Pancreas (tissue), 10 donors: ENCODE data around the gene CACNA1C. TPM values are rescaled to one million over a fixed set of nuclear protein-coding genes. Genes with fewer than 3 reads are reported as not detected.

Experiments
- ATAC-seq, 4 donors: fragments of 200-7000 bp; cut with Tn5 transposase; one replicate each; pipeline versions ENCODE4 v1.8.0 to v1.9.1; 2020; ENCODE audit warnings: mild to moderate bottlenecking in 4 of 4, moderate library complexity in 4 of 4
- DNase-seq, 6 donors: peaks; one replicate each; pipeline ENCODE4 v3.0.0-alpha.2; 2020
- FAIRE-seq: peaks from 2 replicates; lab custom pipeline; 2012; peaks lifted over from hg19 to GRCh38; lab: Jason Lieb, UNC
- H3K27ac ChIP-seq, 4 donors: fragments of 200-600 bp; sonication (generic); 1 replicate in 3 of 4; 2 replicates in 1 of 4; pipeline versions ENCODE4 v1.5.0 to v1.8.0; 2020
- H3K27me3 ChIP-seq, 4 donors: fragments of 200-600 bp; one replicate each; pipeline ENCODE4 v1.8.0; 2021
- H3K36me3 ChIP-seq, 3 donors: fragments of 200-600 bp; sonication (generic) in 1 of 3; one replicate each; pipeline versions ENCODE4 v1.5.0 to v1.8.0; 2020 to 2021
- H3K4me1 ChIP-seq, 3 donors: fragments of 200-600 bp; one replicate each; pipeline ENCODE4 v1.8.0; 2021
- H3K4me3 ChIP-seq, 4 donors: fragments of 200-600 bp; sonication (generic) in 2 of 4; one replicate each; pipeline versions ENCODE4 v1.5.0 to v1.8.0; 2020 to 2021
- H3K9me3 ChIP-seq, 4 donors: fragments of 200-600 bp; one replicate each; pipeline ENCODE4 v1.8.0; 2021
- CTCF ChIP-seq, 4 donors: fragments of 200-600 bp; sonication (generic) in 3 of 4; IDR thresholded peaks; one replicate each; pipeline versions ENCODE4 v1.5.0 to v1.8.0; 2021; ENCODE audit warnings: antibody characterized with exemption in 4 of 4
- WGBS, 2 donors: extraction: QIAGEN DNeasy Blood & Tissue Kit; methylation state at CpG; one replicate each; pipeline ENCODE4 v1.1.7; 2013; 5-methylcytosine and 5-hydroxymethylcytosine counted together
- intact Hi-C, 3 donors: fragments of 100-400 bp; cut with DNase I; formaldehyde crosslinking; loops; one replicate each; pipeline versions ENCODE4 v1.11.1 to v1.14.2; 2022
- polyA plus RNA-seq, 2 donors: library from polyadenylated mRNA; stranded (reverse); fragments of 200-250 nt; gene quantifications; one replicate each; pipeline ENCODE4 v1.2.3, GENCODE V29; 2013
- total RNA-seq, 6 donors: library from RNA; stranded (reverse); fragmentation: NEBNext Ultra II Directional in 4 of 6; extraction: Animal tissue kit (Norgen Biotek cat#: 25700) in 4 of 6; gene quantifications; one replicate each; pipeline versions ENCODE4 v1.2.1 to v1.2.4, GENCODE V29; 2021 to 2023
- donor health status: healthy with polysubstance abuse.
- donor health status: DM: no; HTN: no; CAD: no; lungs with moderate emphysema.
- donor health status: DM: no; HTN: no; CAD: no.
- donor health status: control.
- donor health status: control.
- donor health status: Bipolar disorder and iron deficiency.
- donor health status: DM: yes; HTN: yes; CAD: no.
- donor health status: DM: no; HTN: no; CAD: no.
- donor health status: DM: no; HTN: no; CAD: no.
- donor health status: DM: yes; HTN: yes; CAD: no.

The CACNA1C gene
- total and polyA plus RNA-seq, 8 donors: 1.2 to 3.8 (median 2.3) TPM

- WGBS, 2 donors: 83 to 86% methylated on average over 6 of the region's 6 CpGs
- DNase-seq: no peak
- ATAC-seq: no peak
- Histone ChIP-seq H3K27ac (no peak overlapping the region), H3K4me3 (no peak overlapping the region), H3K27me3 (no peaks in the 10 kb centered on the region), H3K9me3 (no peaks in the 10 kb centered on the region), H3K4me1 (no peaks in the 10 kb centered on the region), H3K36me3 (no peaks in the 10 kb centered on the region)
- intact Hi-C loops: no loop called here
- FAIRE-seq: no peak
- TF ChIP-seq CTCF (IDR thresholded peaks at IDR 0.05): no peak
Measured at GRCh38 chr12:2138871-2139308, 86.1 kb downstream of the CACNA1C start.

GRCh38 chr12:2139651-2140050 lies 86.9 kb downstream of the CACNA1C start:
- ATAC-seq (no peak), FAIRE-seq (no peak), DNase-seq (no peak)
- no peaks in the 10 kb centered on the region for H3K27me3 ChIP-seq
- WGBS, 2 donors: 89 to 91% methylated on average over 10 of the region's 10 CpGs
- TF ChIP-seq CTCF (IDR thresholded peaks at IDR 0.05): no peak
- H3K4me3 ChIP-seq: no peak overlapping the region
- no peaks in the 10 kb centered on the region for H3K4me1 ChIP-seq
- no peaks in the 10 kb centered on the region for H3K9me3 ChIP-seq
- intact Hi-C loops: no loop called here
- no peak overlapping the region for H3K27ac ChIP-seq
- no peaks in the 10 kb centered on the region for H3K36me3 ChIP-seq

- ATAC-seq (no peak), FAIRE-seq (no peak), DNase-seq (no peak)
- intact Hi-C loops: no loop called here
- Histone ChIP-seq H3K27ac (no peak overlapping the region), H3K27me3 (no peaks in the 10 kb centered on the region), H3K36me3 (no peaks in the 10 kb centered on the region), H3K4me3 (no peak overlapping the region), H3K4me1 (no peaks in the 10 kb centered on the region), H3K9me3 (no peaks in the 10 kb centered on the region)
- no peak for TF ChIP-seq CTCF (IDR thresholded peaks at IDR 0.05)
- 63 to 73% methylated on average over 9 of the region's 9 CpGs for WGBS, 2 donors
Measured at GRCh38 chr12:2140858-2141519, 88.2 kb downstream of the CACNA1C start.

GRCh38 chr12:2142068-2142467 lies 89.3 kb downstream of the CACNA1C start:
- FAIRE-seq (no peak), ATAC-seq (no peak), DNase-seq (no peak)
- Histone ChIP-seq H3K36me3 (no peaks in the 10 kb centered on the region), H3K4me1 (no peaks in the 10 kb centered on the region), H3K4me3 (no peak overlapping the region), H3K9me3 (no peaks in the 10 kb centered on the region), H3K27me3 (no peaks in the 10 kb centered on the region), H3K27ac (no peak overlapping the region)
- intact Hi-C loops: no loop called here
- 74 to 78% methylated on average over 10 of the region's 10 CpGs for WGBS, 2 donors
- no peak for TF ChIP-seq CTCF (IDR thresholded peaks at IDR 0.05)

- Histone ChIP-seq H3K27me3 (no peaks in the 10 kb centered on the region), H3K9me3 (no peaks in the 10 kb centered on the region), H3K27ac (no peak overlapping the region), H3K4me1 (no peaks in the 10 kb centered on the region), H3K4me3 (no peak overlapping the region), H3K36me3 (no peaks in the 10 kb centered on the region)
- WGBS, 2 donors: 72 to 89% methylated on average over 1 of the region's 1 CpG
- ATAC-seq (no peak), FAIRE-seq (no peak), DNase-seq (no peak)
- intact Hi-C loops: no loop called here
- TF ChIP-seq CTCF (IDR thresholded peaks at IDR 0.05): no peak
Measured at GRCh38 chr12:2144951-2145350, 92.2 kb downstream of the CACNA1C start.
